Suprapubic skin (tissue), 4 donors: Measurements from ENCODE around the gene COL6A3. TPM values are rescaled to one million over a fixed set of nuclear protein-coding genes. Genes with fewer than 3 reads are reported as not detected.

Experiments
- DNase-seq, 2 donors: peaks; one replicate each; pipeline ENCODE4 v3.0.0-alpha.2; 2019; ENCODE audit warnings: low spot score in 2 of 2
- H3K27ac ChIP-seq: fragments of 200-600 bp; sonication (generic); one replicate; pipeline ENCODE4 v1.5.1; 2019
- H3K27me3 ChIP-seq: fragments of 200-600 bp; sonication (generic); one replicate; pipeline ENCODE4 v1.5.1; 2019
- H3K36me3 ChIP-seq: fragments of 200-600 bp; sonication (generic); one replicate; pipeline ENCODE4 v1.5.1; 2019
- H3K4me1 ChIP-seq: fragments of 200-600 bp; sonication (generic); one replicate; pipeline ENCODE4 v1.5.1; 2019
- H3K4me3 ChIP-seq: fragments of 200-600 bp; sonication (generic); one replicate; pipeline ENCODE4 v1.5.1; 2019; ENCODE audit warnings: mild to moderate bottlenecking
- H3K9me3 ChIP-seq: fragments of 200-600 bp; sonication (generic); one replicate; pipeline ENCODE4 v1.5.1; 2019
- CTCF ChIP-seq, 2 donors: fragments of 200-600 bp in 1 of 2; fragments of 450-650 bp in 1 of 2; sonication (generic) in 1 of 2; IDR thresholded peaks; one replicate each; pipeline ENCODE4 v1.5.1; 2016 to 2019; ENCODE audit warnings: antibody characterized with exemption in 2 of 2, mild to moderate bottlenecking in 1 of 2, moderate library complexity in 1 of 2
- EP300 ChIP-seq: sonication (generic); formaldehyde crosslinking; IDR thresholded peaks from one replicate; pipeline ENCODE4 v1.6.1; 2017; ENCODE audit warnings: antibody characterized with exemption
- POLR2A ChIP-seq, 2 donors: fragments of 450-650 bp; IDR thresholded peaks; one replicate each; pipeline ENCODE4 v1.6.1; 2017; ENCODE audit warnings: antibody characterized with exemption in 2 of 2, mild to moderate bottlenecking in 2 of 2, moderate library complexity in 2 of 2
- POLR2AphosphoS5 ChIP-seq, 3 donors: sonication (generic); formaldehyde crosslinking; IDR thresholded peaks; one replicate each; pipeline ENCODE4 v1.6.1; 2017; ENCODE audit warnings: antibody characterized with exemption in 3 of 3
- WGBS: methylation state at CpG from one replicate; pipeline ENCODE4 v1.1.5; 2018; 5-methylcytosine and 5-hydroxymethylcytosine counted together
- total RNA-seq, 4 donors: library from RNA; depleted of rRNA; stranded (reverse); fragments of >200 nt; gene quantifications; one replicate each; pipeline ENCODE4 v1.1.0, GENCODE V29; 2016

COL6A3 gene
- total RNA-seq, 4 donors from 2014 or later = 50.1 to 79.2 (median 66.3) TPM

- no peaks in the 10 kb centered on the region for H3K27me3 ChIP-seq
- no peak overlapping the region for H3K4me3 ChIP-seq
- peak overlapping the region; percentile 72 for H3K27ac ChIP-seq
- no peak for DNase-seq
- H3K4me1 ChIP-seq = peaks cover 25% of the 10 kb centered on the region
- TF ChIP-seq CTCF (IDR thresholded peaks at IDR 0.05) = peak in 1 of 2 donors; percentile 20
- no peak for TF ChIP-seq EP300
- no peaks in the 10 kb centered on the region for H3K9me3 ChIP-seq
- WGBS = 79% methylated on average over 4 of the region's 4 CpGs
- peaks cover 4% of the 10 kb centered on the region for H3K36me3 ChIP-seq
Measured at GRCh38 chr2:237322564-237322963, 91.4 kb downstream of the COL6A3 start.

- Histone ChIP-seq H3K27me3 (no peaks in the 10 kb centered on the region), H3K4me3 (no peak overlapping the region), H3K27ac (peak overlapping the region; percentile 72), H3K9me3 (no peaks in the 10 kb centered on the region), H3K4me1 (peaks cover 25% of the 10 kb centered on the region), H3K36me3 (peaks cover 4% of the 10 kb centered on the region)
- DNase-seq = no peak
- TF ChIP-seq POLR2A (IDR thresholded peaks at IDR 0.05) (no peak), CTCF (IDR thresholded peaks at IDR 0.05) (no peak), EP300 (no peak), POLR2AphosphoS5 (IDR thresholded peaks at IDR 0.05) (no peak)
- WGBS = 78% methylated on average over 7 of the region's 7 CpGs
Measured at GRCh38 chr2:237321746-237322145, 92.2 kb downstream of the COL6A3 start.

GRCh38 chr2:237320801-237321560, 93.0 kb downstream of the COL6A3 start:
- Histone ChIP-seq H3K4me3 (no peak overlapping the region), H3K9me3 (no peaks in the 10 kb centered on the region), H3K27me3 (no peaks in the 10 kb centered on the region), H3K36me3 (no peaks in the 10 kb centered on the region), H3K4me1 (peaks cover 20% of the 10 kb centered on the region), H3K27ac (peak overlapping the region; percentile 72)
- TF ChIP-seq CTCF (IDR thresholded peaks at IDR 0.05) (no peak), EP300 (no peak), POLR2AphosphoS5 (IDR thresholded peaks at IDR 0.05) (peak in 1 of 3 donors; percentile 21), POLR2A (IDR thresholded peaks at IDR 0.05) (no peak)
- 50% methylated on average over 10 of the region's 11 CpGs for WGBS
- DNase-seq = peak; percentile 90

- H3K4me1 ChIP-seq = peaks cover 30% of the 10 kb centered on the region
- DNase-seq = no peak
- H3K4me3 ChIP-seq = no peak overlapping the region
- no peaks in the 10 kb centered on the region for H3K36me3 ChIP-seq
- no peaks in the 10 kb centered on the region for H3K9me3 ChIP-seq
- 83% methylated on average over 4 of the region's 4 CpGs for WGBS
- no peak overlapping the region for H3K27ac ChIP-seq
- no peaks in the 10 kb centered on the region for H3K27me3 ChIP-seq
- TF ChIP-seq CTCF (IDR thresholded peaks at IDR 0.05) (no peak), EP300 (no peak), POLR2AphosphoS5 (IDR thresholded peaks at IDR 0.05) (no peak), POLR2A (IDR thresholded peaks at IDR 0.05) (no peak)
Measured at GRCh38 chr2:237319887-237320286, 94.1 kb downstream of the COL6A3 start.

GRCh38 chr2:237319086-237319820, 94.7 kb downstream of the COL6A3 start:
- Histone ChIP-seq H3K27me3 (no peaks in the 10 kb centered on the region), H3K9me3 (no peaks in the 10 kb centered on the region), H3K4me1 (peaks cover 36% of the 10 kb centered on the region), H3K36me3 (no peaks in the 10 kb centered on the region), H3K4me3 (no peak overlapping the region), H3K27ac (no peak overlapping the region)
- DNase-seq = no peak
- TF ChIP-seq CTCF (IDR thresholded peaks at IDR 0.05) = no peak
- TF ChIP-seq POLR2A (IDR thresholded peaks at IDR 0.05) = no peak
- no peak for TF ChIP-seq POLR2AphosphoS5 (IDR thresholded peaks at IDR 0.05)
- TF ChIP-seq EP300 = no peak
- WGBS = 65% methylated on average over 15 of the region's 15 CpGs
